CD4-positive, alpha-beta T cell treated with Interleukin-15 for 4 hours (primary cell): ENCODE data around the gene OVCA2.

ENCODE experiments used
- DNase-seq: peaks from one replicate; pipeline ENCODE4 v3.0.0-alpha.2; 2020; ENCODE audit warnings: low spot score

OVCA2 gene

GRCh38 chr17:2013994-2014317 lies 27.9 kb upstream of the OVCA2 start:
- DNase-seq = no peak

GRCh38 chr17:2015314-2015713 lies 26.5 kb upstream of the OVCA2 start:
- DNase-seq = no peak

GRCh38 chr17:2016494-2016893 lies 25.3 kb upstream of the OVCA2 start:
- DNase-seq = no peak

- DNase-seq = no peak
These were observed 24.4 kb upstream of the OVCA2 start for GRCh38 chr17:2017274-2017941.

- DNase-seq = no peak
These were observed 22.9 kb upstream of the OVCA2 start for GRCh38 chr17:2018716-2019510.

GRCh38 chr17:2019723-2020122 lies 22.1 kb upstream of the OVCA2 start:
- no peak for DNase-seq

- DNase-seq = no peak
These were observed 21.1 kb upstream of the OVCA2 start for GRCh38 chr17:2020721-2021120.

GRCh38 chr17:2022647-2023240 lies 19.1 kb upstream of the OVCA2 start:
- DNase-seq = no peak

GRCh38 chr17:2023256-2023655 lies 18.6 kb upstream of the OVCA2 start:
- no peak for DNase-seq

- peak; percentile 26 for DNase-seq
These were observed 17.9 kb upstream of the OVCA2 start for GRCh38 chr17:2023692-2024571.

- DNase-seq = no peak
These were observed 17.1 kb upstream of the OVCA2 start for GRCh38 chr17:2024572-2025219.

GRCh38 chr17:2025220-2025621 lies 16.6 kb upstream of the OVCA2 start, which contains the start of gene RTN4RL1:
RTN4RL1 (minus strand) TSS chr17:2025334; CDS start chr17:2024865, 469 bp downstream.
- peak; percentile 79 for DNase-seq

GRCh38 chr17:2025622-2026309 lies 16.1 kb upstream of the OVCA2 start:
- DNase-seq = no peak

- no peak for DNase-seq
These were observed 14.1 kb upstream of the OVCA2 start for GRCh38 chr17:2027528-2028233.

- no peak for DNase-seq
These were observed 13.6 kb upstream of the OVCA2 start for GRCh38 chr17:2028234-2028614.

GRCh38 chr17:2028737-2029136 lies 13.1 kb upstream of the OVCA2 start:
- DNase-seq = no peak

GRCh38 chr17:2029911-2030778 lies 11.7 kb upstream of the OVCA2 start, which contains the start of gene DPH1:
DPH1 (plus strand) TSS chr17:2030153; CDS start chr17:2030170, 17 bp downstream.
- peak; percentile 85 for DNase-seq

- no peak for DNase-seq
These were observed 11.1 kb upstream of the OVCA2 start for GRCh38 chr17:2030779-2031163.

GRCh38 chr17:2033153-2033552 lies 8.7 kb upstream of the OVCA2 start:
- DNase-seq = no peak
